ENCODE data around the gene BCKDK. TPM values are rescaled to one million over a fixed set of nuclear protein-coding genes. Genes with fewer than 3 reads are reported as not detected.

BCKDK gene
- total and polyA plus RNA-seq, 8 donors: 25.7 to 64.2 (median 33.2) TPM

DNA sequence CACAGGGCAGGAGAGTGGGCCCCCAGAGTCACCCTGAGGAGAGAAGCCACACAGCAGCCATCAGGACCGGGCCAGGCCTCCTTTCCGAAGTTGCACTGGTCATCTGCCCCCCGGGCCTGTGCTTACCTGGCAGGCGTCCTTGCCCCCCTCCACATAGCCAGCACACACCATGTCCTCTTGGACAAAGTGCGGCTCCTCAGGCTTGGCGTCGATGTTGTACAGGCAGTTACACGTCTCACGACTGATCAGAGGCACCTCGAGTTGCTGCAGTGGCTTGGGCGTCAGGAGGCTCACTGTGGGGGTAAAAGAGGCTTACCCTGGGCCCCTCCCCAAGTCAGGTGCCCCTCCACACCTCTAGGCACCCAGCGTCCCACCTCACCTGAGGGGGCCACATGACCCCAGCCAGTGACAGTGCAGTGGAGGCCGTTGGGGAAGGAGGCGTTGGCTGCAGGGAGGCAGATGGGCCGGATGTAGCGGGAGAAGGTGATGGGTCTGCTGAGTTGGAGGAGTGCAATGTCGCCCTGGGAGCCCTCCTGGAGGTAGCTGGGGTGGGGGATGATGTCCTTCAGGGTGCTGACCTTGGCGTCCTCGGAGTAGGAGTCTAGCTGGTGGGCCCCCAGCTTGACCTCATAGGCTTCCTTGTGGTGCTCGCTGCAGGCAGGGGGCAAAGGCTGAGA, 24.3 kb downstream of the BCKDK start:
- H3K4me3 ChIP-seq: no peak overlapping the region
- TF ChIP-seq, protein P1, sequence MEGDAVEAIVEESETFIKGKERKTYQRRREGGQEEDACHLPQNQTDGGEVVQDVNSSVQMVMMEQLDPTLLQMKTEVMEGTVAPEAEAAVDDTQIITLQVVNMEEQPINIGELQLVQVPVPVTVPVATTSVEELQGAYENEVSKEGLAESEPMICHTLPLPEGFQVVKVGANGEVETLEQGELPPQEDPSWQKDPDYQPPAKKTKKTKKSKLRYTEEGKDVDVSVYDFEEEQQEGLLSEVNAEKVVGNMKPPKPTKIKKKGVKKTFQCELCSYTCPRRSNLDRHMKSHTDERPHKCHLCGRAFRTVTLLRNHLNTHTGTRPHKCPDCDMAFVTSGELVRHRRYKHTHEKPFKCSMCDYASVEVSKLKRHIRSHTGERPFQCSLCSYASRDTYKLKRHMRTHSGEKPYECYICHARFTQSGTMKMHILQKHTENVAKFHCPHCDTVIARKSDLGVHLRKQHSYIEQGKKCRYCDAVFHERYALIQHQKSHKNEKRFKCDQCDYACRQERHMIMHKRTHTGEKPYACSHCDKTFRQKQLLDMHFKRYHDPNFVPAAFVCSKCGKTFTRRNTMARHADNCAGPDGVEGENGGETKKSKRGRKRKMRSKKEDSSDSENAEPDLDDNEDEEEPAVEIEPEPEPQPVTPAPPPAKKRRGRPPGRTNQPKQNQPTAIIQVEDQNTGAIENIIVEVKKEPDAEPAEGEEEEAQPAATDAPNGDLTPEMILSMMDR (IDR thresholded peaks at IDR 0.05): no peak
- H3K4me1 ChIP-seq: peaks cover 46 to 63% (median 61%) of the 10 kb centered on the region in 3 donors
- no peaks in the 10 kb centered on the region for H3K9me3 ChIP-seq
- DNase-seq (peak in 4 of 6 donors; percentile 16 to 70 (median 50)), ATAC-seq (no peak), FAIRE-seq (no peak)
- WGBS, 2 donors: 78 to 80% methylated on average over 18 to 20 of the region's 20 CpGs
- H3K36me3 ChIP-seq: peaks cover 0 to 11% (median 6%) of the 10 kb centered on the region in 3 donors
- peak overlapping the region in 3 of 4 donors; percentile 88 to 96 (median 91) for H3K27ac ChIP-seq
- H3K27me3 ChIP-seq: no peaks in the 10 kb centered on the region
- intact Hi-C loops (cut with DNase I): no loop called here

DNA sequence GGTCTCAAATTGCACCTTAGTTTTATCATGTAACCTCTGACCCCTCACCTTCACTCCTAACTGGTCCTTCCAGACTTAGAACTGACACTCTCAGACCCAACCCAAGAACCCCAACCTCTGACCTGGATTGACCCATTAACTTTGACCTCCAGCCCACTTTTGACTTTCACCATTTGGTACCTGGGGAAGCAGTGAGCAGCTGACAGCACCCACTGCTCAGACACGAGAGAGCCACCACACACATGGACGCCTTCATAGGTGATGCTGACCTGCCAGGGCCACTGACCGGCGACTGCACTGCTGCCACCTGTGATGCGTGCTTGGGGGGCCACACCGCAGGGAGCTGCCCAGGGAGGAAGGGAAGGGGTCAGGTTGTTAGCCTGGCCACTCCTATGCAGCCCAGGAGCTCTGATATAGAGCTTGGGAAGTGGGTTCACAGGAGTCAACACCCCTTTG, 24.9 kb downstream of the BCKDK start:
- peaks cover 42 to 59% (median 58%) of the 10 kb centered on the region in 3 donors for H3K4me1 ChIP-seq
- H3K27me3 ChIP-seq: no peaks in the 10 kb centered on the region
- intact Hi-C loops (cut with DNase I): no loop called here
- H3K36me3 ChIP-seq: peaks cover 0 to 11% (median 6%) of the 10 kb centered on the region in 3 donors
- no peak for ATAC-seq
- DNase-seq: peak in 4 of 6 donors; percentile 9 to 59 (median 42)
- no peak for FAIRE-seq
- peak overlapping the region in 2 of 4 donors; percentile 93 to 94 for H3K27ac ChIP-seq
- H3K4me3 ChIP-seq: peak overlapping the region in 1 of 4 donors; percentile 87
- TF ChIP-seq, protein P1 (IDR thresholded peaks at IDR 0.05): no peak
- 78 to 79% methylated on average over 6 of the region's 6 CpGs for WGBS, 2 donors
- H3K9me3 ChIP-seq: no peaks in the 10 kb centered on the region

DNA sequence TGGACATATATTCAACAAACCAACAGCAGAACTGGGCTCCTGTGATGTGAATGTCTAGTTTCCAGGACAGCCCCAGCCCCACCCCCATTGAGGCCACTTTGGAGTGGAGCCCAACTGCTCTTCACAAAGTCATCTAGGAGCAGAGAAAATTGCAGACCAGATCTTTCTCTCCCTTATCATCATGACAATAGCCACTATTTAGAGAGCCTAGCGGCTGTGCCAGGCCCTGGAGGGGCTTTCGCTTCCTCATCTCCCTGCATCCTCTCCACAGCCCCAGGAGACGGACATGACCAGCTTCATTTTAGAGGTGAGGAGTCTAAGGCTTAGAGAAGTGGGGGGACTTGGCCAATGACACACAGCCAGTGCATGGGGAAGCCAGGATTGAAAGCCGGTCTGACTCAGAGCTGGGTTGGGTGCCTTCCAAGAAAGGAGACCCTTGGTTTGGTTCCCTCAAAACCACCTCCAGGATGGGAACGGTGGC, 25.9 kb downstream of the BCKDK start:
- Histone ChIP-seq H3K4me1 (peaks cover 38 to 57% (median 57%) of the 10 kb centered on the region in 3 donors), H3K9me3 (no peaks in the 10 kb centered on the region), H3K27ac (peak overlapping the region; percentile 89 to 98 (median 94)), H3K36me3 (peaks cover 0 to 11% (median 6%) of the 10 kb centered on the region in 3 donors), H3K4me3 (peak overlapping the region; percentile 56 to 87 (median 72)), H3K27me3 (no peaks in the 10 kb centered on the region)
- TF ChIP-seq, protein P1 (IDR thresholded peaks at IDR 0.05): no peak
- intact Hi-C loops (cut with DNase I): no loop called here
- DNase-seq: peak in 3 of 6 donors; percentile 41 to 59 (median 56)
- 11 to 15% methylated on average over 5 of the region's 5 CpGs for WGBS, 2 donors
- ATAC-seq: no peak
- FAIRE-seq: no peak

DNA sequence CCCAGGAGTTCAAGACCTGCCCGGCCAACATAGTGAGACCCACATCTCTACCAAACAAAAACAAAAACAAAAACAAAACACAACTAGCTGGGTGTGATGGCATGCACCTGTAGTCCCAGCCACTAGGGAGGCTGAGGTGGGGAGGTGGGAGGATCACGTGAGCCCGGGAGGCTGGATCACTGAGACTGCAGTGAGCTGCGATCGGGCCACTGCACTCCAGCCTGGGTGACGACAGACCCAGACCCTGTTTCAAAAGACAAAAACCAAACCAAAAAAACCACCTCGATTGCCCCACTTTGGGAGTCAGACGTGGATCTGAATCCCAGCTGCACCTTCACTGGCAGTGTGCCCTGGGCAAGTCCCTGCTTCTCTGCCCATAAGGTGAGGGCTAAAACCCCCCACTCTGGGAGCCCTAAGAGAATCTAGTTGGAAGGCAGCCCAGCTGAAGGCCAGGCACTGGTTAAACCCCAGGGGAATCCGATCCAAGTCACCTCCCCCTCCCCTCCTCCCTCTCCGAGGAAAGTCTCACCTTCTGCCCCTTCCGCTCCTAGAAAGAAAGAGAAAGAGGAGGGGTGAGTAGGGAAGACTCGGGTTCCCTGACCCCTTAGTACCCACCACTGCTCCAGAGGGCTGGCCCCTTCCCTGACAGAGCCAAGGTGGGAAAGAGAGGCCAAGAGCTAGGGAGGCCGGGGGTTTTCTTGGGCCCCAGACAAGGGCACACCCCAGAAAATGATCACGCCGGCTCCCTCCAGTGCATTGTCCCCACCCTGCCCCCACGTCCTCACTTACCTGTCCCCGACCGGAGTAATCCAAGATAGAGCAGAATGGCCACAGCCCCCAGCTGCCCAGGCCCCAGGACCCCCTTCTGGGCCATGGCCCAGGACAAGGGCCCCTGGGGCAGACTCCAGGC, 26.7 kb downstream of the BCKDK start:
- no peaks in the 10 kb centered on the region for H3K9me3 ChIP-seq
- peak overlapping the region; percentile 56 to 87 (median 72) for H3K4me3 ChIP-seq
- H3K27ac ChIP-seq: peak overlapping the region; percentile 89 to 98 (median 94)
- ATAC-seq: peak; percentile 47 to 55 (median 49)
- TF ChIP-seq, protein P1 (IDR thresholded peaks at IDR 0.05): peak in 1 of 4 donors; percentile 15
- peak in 5 of 6 donors; percentile 74 to 87 (median 79) for DNase-seq
- intact Hi-C loops (cut with DNase I): no loop called here
- no peak for FAIRE-seq
- H3K27me3 ChIP-seq: no peaks in the 10 kb centered on the region
- peaks cover 0 to 11% (median 6%) of the 10 kb centered on the region in 3 donors for H3K36me3 ChIP-seq
- H3K4me1 ChIP-seq: peaks cover 30 to 53% (median 49%) of the 10 kb centered on the region in 3 donors
- 6 to 9% methylated on average over 16 to 18 of the region's 18 CpGs for WGBS, 2 donors

Data from pancreas (tissue), 10 donors.